Measurements from ENCODE around the gene CCDC167. TPM values are rescaled to one million over a fixed set of nuclear protein-coding genes. Genes with fewer than 3 reads are reported as not detected.

The CCDC167 gene
- total RNA-seq, 1 donor from 2014 or later = 17.5 TPM

Other genes with a start within 250 kb of the CCDC167 start
- 5.9 and 9.7 TPM in 2 replicates for gene TBC1D22B, start 242.1 kb downstream of the CCDC167 start, total RNA-seq
- 7.4 and 8.5 TPM in 2 replicates for gene TMEM217, start 241.7 kb downstream of the CCDC167 start, total RNA-seq
- gene RNF8, start 145.9 kb downstream of the CCDC167 start, total RNA-seq = 20.8 and 22.0 TPM in 2 replicates
- 22.4 and 25.4 TPM in 2 replicates for gene CMTR1, start 66.7 kb downstream of the CCDC167 start, total RNA-seq
- gene MDGA1, start 198.0 kb upstream of the CCDC167 start, total RNA-seq = 0.20 and 0.22 TPM in 2 replicates

All from lung microvascular endothelial cell (primary cell).